Measurements from ENCODE around the gene DBH.
A peak's percentile ranks its signal among the peaks of the same experiment; 100 is the strongest.

The DBH gene

DNA sequence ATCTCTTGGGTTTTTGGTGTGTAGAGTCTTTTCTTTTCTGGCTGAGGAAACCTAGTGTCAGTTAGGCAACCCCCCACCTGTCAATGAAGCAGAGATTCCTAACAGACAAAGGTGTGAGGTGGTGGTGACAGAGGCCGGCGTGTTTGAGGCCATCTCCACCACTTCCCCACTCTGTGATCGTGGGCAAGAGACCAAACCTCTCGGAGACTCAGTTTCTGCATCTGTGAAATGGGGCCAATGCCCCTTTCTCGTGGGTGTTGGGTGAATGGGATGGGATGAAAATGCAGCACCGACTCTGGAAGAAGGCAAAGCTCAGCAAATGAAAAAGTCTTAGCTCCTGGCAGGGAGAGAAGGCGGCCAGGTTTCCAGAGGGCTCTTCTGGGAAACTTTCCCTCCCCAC is 27.8 kb upstream of the DBH start:
- TF ChIP-seq, protein P1, sequence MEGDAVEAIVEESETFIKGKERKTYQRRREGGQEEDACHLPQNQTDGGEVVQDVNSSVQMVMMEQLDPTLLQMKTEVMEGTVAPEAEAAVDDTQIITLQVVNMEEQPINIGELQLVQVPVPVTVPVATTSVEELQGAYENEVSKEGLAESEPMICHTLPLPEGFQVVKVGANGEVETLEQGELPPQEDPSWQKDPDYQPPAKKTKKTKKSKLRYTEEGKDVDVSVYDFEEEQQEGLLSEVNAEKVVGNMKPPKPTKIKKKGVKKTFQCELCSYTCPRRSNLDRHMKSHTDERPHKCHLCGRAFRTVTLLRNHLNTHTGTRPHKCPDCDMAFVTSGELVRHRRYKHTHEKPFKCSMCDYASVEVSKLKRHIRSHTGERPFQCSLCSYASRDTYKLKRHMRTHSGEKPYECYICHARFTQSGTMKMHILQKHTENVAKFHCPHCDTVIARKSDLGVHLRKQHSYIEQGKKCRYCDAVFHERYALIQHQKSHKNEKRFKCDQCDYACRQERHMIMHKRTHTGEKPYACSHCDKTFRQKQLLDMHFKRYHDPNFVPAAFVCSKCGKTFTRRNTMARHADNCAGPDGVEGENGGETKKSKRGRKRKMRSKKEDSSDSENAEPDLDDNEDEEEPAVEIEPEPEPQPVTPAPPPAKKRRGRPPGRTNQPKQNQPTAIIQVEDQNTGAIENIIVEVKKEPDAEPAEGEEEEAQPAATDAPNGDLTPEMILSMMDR (IDR thresholded peaks at IDR 0.05; ENCODE audit: low read length, missing control alignments) = no peak
- no peak overlapping the region for H3K4me3 ChIP-seq (replicated peaks; ENCODE audit: low read depth, low read length)
- DNase-seq (ENCODE audit: low read depth) = no peak

DNA sequence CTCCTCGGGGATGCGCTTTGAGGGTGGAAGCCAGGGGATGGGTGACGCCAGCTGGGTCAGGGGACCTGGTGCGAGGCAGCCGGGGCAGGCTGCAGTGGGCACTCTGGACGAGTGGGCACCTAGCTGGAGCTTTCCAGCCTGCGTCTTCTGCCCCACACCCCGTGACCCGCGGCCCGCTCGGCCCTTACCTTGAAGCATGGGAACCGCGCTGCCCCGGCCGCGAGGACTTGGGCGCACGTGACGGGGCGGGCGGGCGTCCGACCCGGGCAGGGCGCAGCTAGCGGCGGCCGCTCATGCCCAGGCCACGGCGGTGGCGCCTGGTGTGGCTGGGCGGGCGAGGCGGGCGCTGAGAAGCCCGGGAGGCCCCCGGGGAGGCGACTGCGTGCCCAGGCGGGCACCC is 27.3 kb upstream of the DBH start:
- H3K4me3 ChIP-seq (replicated peaks; ENCODE audit: low read depth, low read length) = no peak overlapping the region
- DNase-seq (ENCODE audit: low read depth) = no peak
- TF ChIP-seq, protein P1 (IDR thresholded peaks at IDR 0.05; ENCODE audit: low read length, missing control alignments) = no peak

DNA sequence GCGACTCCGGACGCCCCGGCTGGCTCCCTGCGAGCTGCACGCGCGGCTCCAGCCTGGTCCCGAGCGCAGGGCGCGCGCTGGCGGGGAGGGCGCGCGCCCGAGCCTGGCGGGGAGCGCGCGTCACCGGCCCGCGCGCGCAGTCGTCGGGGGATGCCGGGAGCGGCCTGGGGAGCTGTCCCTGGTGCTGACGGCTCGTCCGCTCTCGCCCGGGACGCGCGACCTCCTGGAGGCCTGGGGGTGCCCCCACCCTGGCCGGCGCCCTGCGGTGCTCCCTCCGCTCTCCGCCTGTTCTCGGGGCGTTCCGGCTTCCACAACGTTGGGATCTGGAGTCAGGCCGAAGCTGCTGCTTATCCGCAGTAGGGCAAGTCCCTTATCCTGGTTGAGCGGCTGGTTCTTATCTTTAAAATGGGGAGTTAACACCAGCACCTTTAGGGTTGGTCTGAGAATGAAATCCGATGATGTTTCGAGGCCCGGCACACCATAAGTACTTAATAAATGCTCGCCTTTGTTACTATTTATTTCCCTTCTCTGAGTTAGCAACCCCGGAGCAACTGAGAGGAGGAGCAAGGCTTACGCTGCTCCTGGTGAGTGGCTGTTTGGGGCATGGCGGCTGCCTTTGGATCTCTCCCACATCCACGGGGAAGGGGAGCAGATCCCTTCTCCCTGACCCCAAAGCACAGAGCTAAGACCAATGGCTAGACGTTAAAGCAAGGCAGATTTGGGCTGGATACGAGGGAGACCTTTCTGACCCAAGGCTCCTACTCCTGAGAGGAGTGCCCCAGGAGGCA is 26.7 kb upstream of the DBH start, which contains the start of gene FAM163B:
TSS of gene FAM163B (minus strand) at position 79 of the 788 bp plus-strand sequence. CDS start 29,166 bp downstream, outside the sequence.
- H3K4me3 ChIP-seq (replicated peaks; ENCODE audit: low read depth, low read length) = no peak within 1 kb of the TSS
- TF ChIP-seq, protein P1 (IDR thresholded peaks at IDR 0.05; ENCODE audit: low read length, missing control alignments) = no peak
- peak; percentile 54 for DNase-seq (ENCODE audit: low read depth)

DNA sequence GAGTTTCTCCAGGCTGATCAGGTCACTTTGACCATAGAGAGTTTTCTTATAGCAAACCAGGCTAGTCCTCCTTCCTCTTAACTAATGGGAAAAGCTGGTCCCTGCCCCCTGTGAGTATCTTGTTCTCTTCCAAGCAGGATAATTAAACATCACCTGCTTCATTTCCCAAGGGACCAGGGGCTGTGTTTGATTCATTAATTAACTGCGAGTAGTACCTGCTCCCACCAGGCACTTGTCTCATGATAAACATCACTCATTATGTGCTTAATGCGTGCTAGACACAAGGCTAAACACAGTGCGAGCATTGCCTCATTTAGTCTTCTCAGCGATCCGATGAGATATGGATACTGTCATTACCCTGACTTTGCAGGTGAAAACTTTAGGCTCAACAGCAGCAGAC is 25.3 kb upstream of the DBH start:
- TF ChIP-seq, protein P1 (IDR thresholded peaks at IDR 0.05; ENCODE audit: low read length, missing control alignments) = no peak
- H3K4me3 ChIP-seq (replicated peaks; ENCODE audit: low read depth, low read length) = no peak overlapping the region
- no peak for DNase-seq (ENCODE audit: low read depth)

DNA sequence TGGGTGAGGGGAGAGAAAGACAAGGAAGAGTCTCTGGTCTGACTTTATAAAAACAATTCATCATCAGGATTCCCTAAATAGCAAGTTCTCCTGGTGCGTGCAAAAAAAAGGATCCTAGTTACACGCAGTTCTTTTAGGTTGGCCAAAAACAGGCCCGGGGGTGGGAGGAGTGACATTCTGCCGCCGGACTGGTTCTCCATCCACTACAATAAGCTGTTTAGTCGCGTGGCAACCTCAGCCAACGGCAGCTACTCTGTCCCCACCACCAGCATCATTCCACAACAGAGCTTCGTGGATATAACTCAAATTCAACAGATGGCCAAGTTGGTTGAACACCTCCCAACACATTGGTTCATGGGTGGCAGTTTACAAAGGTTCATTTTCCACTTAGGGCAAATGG is 24.1 kb upstream of the DBH start:
- TF ChIP-seq, protein P1 (IDR thresholded peaks at IDR 0.05; ENCODE audit: low read length, missing control alignments) = no peak
- H3K4me3 ChIP-seq (replicated peaks; ENCODE audit: low read depth, low read length) = no peak overlapping the region
- DNase-seq (ENCODE audit: low read depth) = no peak

DNA sequence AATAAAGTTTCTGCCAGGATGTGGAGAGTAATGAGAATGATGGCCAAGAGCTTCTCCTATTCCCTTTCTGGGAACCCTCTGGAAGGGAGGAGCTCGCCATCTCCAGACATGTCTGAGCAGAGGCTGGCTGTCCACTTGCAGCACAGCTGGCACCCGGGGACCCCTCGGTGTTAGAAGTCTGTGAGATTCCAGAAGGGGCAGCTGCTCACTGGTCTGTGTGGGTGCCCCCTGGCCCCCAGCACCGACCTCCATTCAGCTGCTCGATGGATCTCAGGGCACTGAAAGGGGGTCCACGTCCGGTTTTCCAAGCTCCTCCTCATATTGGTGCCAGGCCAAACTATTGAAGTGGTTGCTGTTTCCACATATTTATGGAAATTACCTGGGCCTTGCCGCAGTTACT is 23.3 kb upstream of the DBH start:
- no peak for DNase-seq (ENCODE audit: low read depth)
- TF ChIP-seq, protein P1 (IDR thresholded peaks at IDR 0.05; ENCODE audit: low read length, missing control alignments) = no peak

DNA sequence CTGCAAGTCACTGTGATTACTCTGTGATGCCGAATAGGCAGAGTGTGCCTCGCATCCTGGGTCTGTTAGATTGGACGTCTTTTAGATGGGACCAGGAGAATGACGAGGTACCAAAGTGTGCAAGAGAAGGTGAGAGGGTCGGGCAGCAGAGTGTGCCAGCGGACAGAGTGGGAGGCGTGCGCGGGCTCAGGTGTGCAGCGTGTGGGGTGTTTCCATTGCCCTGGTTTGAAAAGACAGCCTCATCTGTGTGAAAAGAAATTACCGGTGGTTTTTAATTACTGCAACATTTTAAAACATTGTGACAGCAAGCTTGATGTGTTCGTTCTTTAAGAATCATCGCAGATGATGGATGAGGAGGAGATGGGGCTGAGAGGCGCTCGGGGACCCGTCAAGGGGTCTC is 22.7 kb upstream of the DBH start:
- DNase-seq (ENCODE audit: low read depth) = no peak
- H3K4me3 ChIP-seq (replicated peaks; ENCODE audit: low read depth, low read length) = no peak overlapping the region
- TF ChIP-seq, protein P1 (IDR thresholded peaks at IDR 0.05; ENCODE audit: low read length, missing control alignments) = no peak

More for the DNA sequence above, 23.3 kb upstream of the DBH start:
- H3K4me3 ChIP-seq (replicated peaks; ENCODE audit: low read depth, low read length) = no peak overlapping the region

All from fibroblast of pulmonary artery (primary cell).